Measurements from ENCODE around the gene SLC22A17. TPM values are rescaled to one million over a fixed set of nuclear protein-coding genes. Genes with fewer than 3 reads are reported as not detected.

Gene SLC22A17
- total RNA-seq, 2 experiments from 2014 or later: not detected

DNA sequence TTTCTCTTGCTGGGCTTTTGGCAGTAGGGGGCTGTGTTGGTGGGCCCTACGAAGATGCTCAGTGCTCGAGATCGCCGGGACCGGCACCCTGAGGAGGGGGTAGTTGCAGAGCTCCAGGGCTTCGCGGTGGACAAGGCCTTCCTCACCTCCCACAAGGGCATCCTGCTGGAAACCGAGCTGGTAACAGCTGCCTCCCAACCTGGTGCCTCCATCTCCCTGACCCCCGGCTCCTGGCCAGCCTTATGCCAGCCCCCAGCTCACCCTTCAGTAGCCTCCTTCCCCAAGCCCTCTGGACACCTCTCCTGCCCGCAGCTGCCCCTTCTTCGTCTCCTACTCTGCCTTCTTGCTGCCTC is 24.5 kb upstream of the SLC22A17 start:
- intact Hi-C loops (cut with micrococcal nuclease; ENCODE audit: unreplicated experiment): no loop called here
- no peak overlapping the region for H3K27ac ChIP-seq (ENCODE audit: low read depth, low read length, poor library complexity, severe bottlenecking)

GRCh38 chr14:23376482-23377197 is 24.0 kb upstream of the SLC22A17 start, which contains the start of gene CMTM5:
CMTM5 (plus strand) TSS chr14:23377046; CDS start chr14:23377252, 206 bp downstream.
- CTCF ChIA-PET (ENCODE audit: unreplicated experiment): no interaction called here
- H3K9me3 ChIP-seq (ENCODE audit: low read length): no peaks in the 10 kb centered on the region
- no peaks in the 10 kb centered on the region for H3K79me2 ChIP-seq (ENCODE audit: insufficient read depth, low read depth, low read length)
- POLR2A ChIA-PET: interaction anchor here (0.6 kb wide), 1 partner anchor 11 kb away, joined by 3 read pairs; no protein-coding TSS in a partner anchor
- no peaks in the 10 kb centered on the region for H3K9me2 ChIP-seq (ENCODE audit: insufficient read depth, low read length)
- no peak within 1 kb of the TSS for H3K4me3 ChIP-seq (ENCODE audit: low read depth, low read length, poor library complexity, severe bottlenecking)
- H2AFZ ChIP-seq (ENCODE audit: low read length): no peak within 1 kb of the TSS
- BruUV-seq (replicated peaks): no TSS peak
- no peak within 1 kb of the TSS for H3K27ac ChIP-seq (ENCODE audit: low read depth, low read length, poor library complexity, severe bottlenecking)
- intact Hi-C loops (cut with micrococcal nuclease; ENCODE audit: unreplicated experiment): no loop called here
- no peak for TF ChIP-seq EZH2phosphoT487 (IDR thresholded peaks at IDR 0.05; ENCODE audit: borderline replicate concordance, low read depth, low read length)
- TF ChIP-seq, protein P1, sequence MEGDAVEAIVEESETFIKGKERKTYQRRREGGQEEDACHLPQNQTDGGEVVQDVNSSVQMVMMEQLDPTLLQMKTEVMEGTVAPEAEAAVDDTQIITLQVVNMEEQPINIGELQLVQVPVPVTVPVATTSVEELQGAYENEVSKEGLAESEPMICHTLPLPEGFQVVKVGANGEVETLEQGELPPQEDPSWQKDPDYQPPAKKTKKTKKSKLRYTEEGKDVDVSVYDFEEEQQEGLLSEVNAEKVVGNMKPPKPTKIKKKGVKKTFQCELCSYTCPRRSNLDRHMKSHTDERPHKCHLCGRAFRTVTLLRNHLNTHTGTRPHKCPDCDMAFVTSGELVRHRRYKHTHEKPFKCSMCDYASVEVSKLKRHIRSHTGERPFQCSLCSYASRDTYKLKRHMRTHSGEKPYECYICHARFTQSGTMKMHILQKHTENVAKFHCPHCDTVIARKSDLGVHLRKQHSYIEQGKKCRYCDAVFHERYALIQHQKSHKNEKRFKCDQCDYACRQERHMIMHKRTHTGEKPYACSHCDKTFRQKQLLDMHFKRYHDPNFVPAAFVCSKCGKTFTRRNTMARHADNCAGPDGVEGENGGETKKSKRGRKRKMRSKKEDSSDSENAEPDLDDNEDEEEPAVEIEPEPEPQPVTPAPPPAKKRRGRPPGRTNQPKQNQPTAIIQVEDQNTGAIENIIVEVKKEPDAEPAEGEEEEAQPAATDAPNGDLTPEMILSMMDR (conservative IDR thresholded peaks at IDR 0.05; ENCODE audit: low read length): no peak
- H3K36me3 ChIP-seq (ENCODE audit: insufficient read depth, low read length): no peaks in the 10 kb centered on the region
- no peak within 1 kb of the TSS for H3K4me2 ChIP-seq (ENCODE audit: low read length)
- no peak for DNase-seq (ENCODE audit: low spot score)
- no peaks in the 10 kb centered on the region for H4K20me1 ChIP-seq (ENCODE audit: insufficient read depth, low read length)
- no peaks in the 10 kb centered on the region for H3K4me1 ChIP-seq (ENCODE audit: insufficient read depth, low read length, poor library complexity, severe bottlenecking)

More for the DNA sequence above, 24.5 kb upstream of the SLC22A17 start:
- Histone ChIP-seq H3K9me2 (ENCODE audit: insufficient read depth, low read length) (no peaks in the 10 kb centered on the region), H3K4me3 (ENCODE audit: low read depth, low read length, poor library complexity, severe bottlenecking) (no peak overlapping the region), H3K36me3 (ENCODE audit: insufficient read depth, low read length) (no peaks in the 10 kb centered on the region), H2AFZ (ENCODE audit: low read length) (no peak overlapping the region), H4K20me1 (ENCODE audit: insufficient read depth, low read length) (no peaks in the 10 kb centered on the region), H3K9me3 (ENCODE audit: low read length) (no peaks in the 10 kb centered on the region), H3K79me2 (ENCODE audit: insufficient read depth, low read depth, low read length) (no peaks in the 10 kb centered on the region), H3K4me2 (ENCODE audit: low read length) (no peak overlapping the region), H3K4me1 (ENCODE audit: insufficient read depth, low read length, poor library complexity, severe bottlenecking) (no peaks in the 10 kb centered on the region)
- TF ChIP-seq, protein P1 (conservative IDR thresholded peaks at IDR 0.05; ENCODE audit: low read length): no peak
- no peak for TF ChIP-seq EZH2phosphoT487 (IDR thresholded peaks at IDR 0.05; ENCODE audit: borderline replicate concordance, low read depth, low read length)
- no peak for DNase-seq (ENCODE audit: low spot score)
- BruUV-seq (replicated peaks): no TSS peak
- CTCF ChIA-PET (ENCODE audit: unreplicated experiment): no interaction called here
- POLR2A ChIA-PET: interaction anchor here (0.6 kb wide), 2 partner anchors 11 to 1594 kb away, joined by 3 read pairs; no protein-coding TSS in a partner anchor

- ChIA-PET POLR2A (no interaction called here), CTCF (ENCODE audit: unreplicated experiment) (no interaction called here)
- no peak for TF ChIP-seq EZH2phosphoT487 (IDR thresholded peaks at IDR 0.05; ENCODE audit: borderline replicate concordance, low read depth, low read length)
- TF ChIP-seq, protein P1 (conservative IDR thresholded peaks at IDR 0.05; ENCODE audit: low read length): no peak
- Histone ChIP-seq H3K4me1 (ENCODE audit: insufficient read depth, low read length, poor library complexity, severe bottlenecking) (no peaks in the 10 kb centered on the region), H2AFZ (ENCODE audit: low read length) (no peak overlapping the region), H3K9me3 (ENCODE audit: low read length) (no peaks in the 10 kb centered on the region), H3K27ac (ENCODE audit: low read depth, low read length, poor library complexity, severe bottlenecking) (no peak overlapping the region), H3K9me2 (ENCODE audit: insufficient read depth, low read length) (no peaks in the 10 kb centered on the region), H3K4me2 (ENCODE audit: low read length) (no peak overlapping the region), H3K4me3 (ENCODE audit: low read depth, low read length, poor library complexity, severe bottlenecking) (no peak overlapping the region), H3K79me2 (ENCODE audit: insufficient read depth, low read depth, low read length) (no peaks in the 10 kb centered on the region), H4K20me1 (ENCODE audit: insufficient read depth, low read length) (no peaks in the 10 kb centered on the region), H3K36me3 (ENCODE audit: insufficient read depth, low read length) (no peaks in the 10 kb centered on the region)
- intact Hi-C loops (cut with micrococcal nuclease; ENCODE audit: unreplicated experiment): no loop called here
- no peak for DNase-seq (ENCODE audit: low spot score)
- no TSS peak for BruUV-seq (replicated peaks)
These were observed 23.0 kb upstream of the SLC22A17 start for GRCh38 chr14:23375527-23376251.

Measured in OCI-LY7 (cell line).